HL-60/S4 treated with retinoic acid at 250 ng/mL for 4 days and 3 days (cell line): Measurements from ENCODE around the gene CCDC88A.
"Not testable (repeated sequence)": the region's sequence is repeated elsewhere in the genome, so short reads cannot be mapped to it uniquely, and the experiment has no call there.

Experiments
- in situ Hi-C: fragments of 300-500 bp; cut with MboI; formaldehyde crosslinking; loops from 2 replicates; pipeline ENCODE4 v1.7.0; 2022; ENCODE audit warnings: low sequenced_read_pairs

CCDC88A gene

GRCh38 chr2:55391155-55391554 is 28.5 kb downstream of the CCDC88A start:
- in situ Hi-C loops: no loop called here

GRCh38 chr2:55385516-55385915 is 34.1 kb downstream of the CCDC88A start:
- in situ Hi-C loops: not testable (repeated sequence)

GRCh38 chr2:55384786-55385185 is 34.9 kb downstream of the CCDC88A start:
- in situ Hi-C loops: no loop called here

GRCh38 chr2:55371376-55371775 is 48.3 kb downstream of the CCDC88A start:
- in situ Hi-C loops: no loop called here

- in situ Hi-C loops: no loop called here
Measured at GRCh38 chr2:55370208-55370607, 49.4 kb downstream of the CCDC88A start.

GRCh38 chr2:55365303-55365702 is 54.4 kb downstream of the CCDC88A start:
- in situ Hi-C loops: no loop called here

GRCh38 chr2:55364189-55365055 is 55.2 kb downstream of the CCDC88A start:
- in situ Hi-C loops: no loop called here

- in situ Hi-C loops: no loop called here
Measured at GRCh38 chr2:55363636-55364035, 56.0 kb downstream of the CCDC88A start.

GRCh38 chr2:55361465-55362189 is 58.0 kb downstream of the CCDC88A start:
- in situ Hi-C loops: no loop called here

GRCh38 chr2:55358451-55358850 is 61.2 kb downstream of the CCDC88A start:
- in situ Hi-C loops: no loop called here

GRCh38 chr2:55357927-55358326 is 61.7 kb downstream of the CCDC88A start:
- in situ Hi-C loops: no loop called here

GRCh38 chr2:55357164-55357563 is 62.5 kb downstream of the CCDC88A start:
- in situ Hi-C loops: no loop called here

- in situ Hi-C loops: not testable (repeated sequence)
Measured at GRCh38 chr2:55356136-55356535, 63.5 kb downstream of the CCDC88A start.

- in situ Hi-C loops: no loop called here
Measured at GRCh38 chr2:55355451-55355850, 64.2 kb downstream of the CCDC88A start.

GRCh38 chr2:55351672-55352071 is 68.0 kb downstream of the CCDC88A start:
- in situ Hi-C loops: no loop called here

GRCh38 chr2:55345064-55345463 is 74.6 kb downstream of the CCDC88A start:
- in situ Hi-C loops: no loop called here

GRCh38 chr2:55338268-55338667 is 81.4 kb downstream of the CCDC88A start:
- in situ Hi-C loops: no loop called here

GRCh38 chr2:55334728-55335127 is 84.9 kb downstream of the CCDC88A start:
- in situ Hi-C loops: no loop called here

GRCh38 chr2:55330541-55331297 is 88.9 kb downstream of the CCDC88A start:
- in situ Hi-C loops: no loop called here

- in situ Hi-C loops: no loop called here
Measured at GRCh38 chr2:55327470-55328230, 92.0 kb downstream of the CCDC88A start.

- in situ Hi-C loops: no loop called here
Measured at GRCh38 chr2:55314985-55315384, 104.7 kb downstream of the CCDC88A start.
